Fibroblast of villous mesenchyme (primary cell): ENCODE data around the gene CATSPERD. TPM values are rescaled to one million over a fixed set of nuclear protein-coding genes. Genes with fewer than 3 reads are reported as not detected.

Source experiments
- DNase-seq: peaks from one replicate; pipeline ENCODE4 v3.0.0-alpha.2; 2010; ENCODE audit warnings: low read depth
- H3K4me3 ChIP-seq: 2 replicates; pipeline ENCODE4 v1.5.1; 2011; ENCODE audit warnings: low read depth, mild to moderate bottlenecking, low read length
- total RNA-seq: library from RNA; depleted of rRNA; stranded (reverse); fragments of >200 nt; gene quantifications from 2 replicates; pipeline ENCODE4 v1.2.3, GENCODE V29; 2012
- TF ChIP-seq, protein P1 (sequence below): IDR thresholded peaks from 2 replicates; pipeline ENCODE4 v1.5.1; 2012; ENCODE audit warnings: low read depth, mild to moderate bottlenecking, low read length; ENCODE audit not compliant: insufficient read depth

The CATSPERD gene
- total RNA-seq, 1 donor = not detected

GRCh38 chr19:5691822-5692722, 28.4 kb upstream of the CATSPERD start:
- H3K4me3 ChIP-seq = peak overlapping the region; percentile 93
- peak; percentile 15 for DNase-seq
- TF ChIP-seq, protein P1, sequence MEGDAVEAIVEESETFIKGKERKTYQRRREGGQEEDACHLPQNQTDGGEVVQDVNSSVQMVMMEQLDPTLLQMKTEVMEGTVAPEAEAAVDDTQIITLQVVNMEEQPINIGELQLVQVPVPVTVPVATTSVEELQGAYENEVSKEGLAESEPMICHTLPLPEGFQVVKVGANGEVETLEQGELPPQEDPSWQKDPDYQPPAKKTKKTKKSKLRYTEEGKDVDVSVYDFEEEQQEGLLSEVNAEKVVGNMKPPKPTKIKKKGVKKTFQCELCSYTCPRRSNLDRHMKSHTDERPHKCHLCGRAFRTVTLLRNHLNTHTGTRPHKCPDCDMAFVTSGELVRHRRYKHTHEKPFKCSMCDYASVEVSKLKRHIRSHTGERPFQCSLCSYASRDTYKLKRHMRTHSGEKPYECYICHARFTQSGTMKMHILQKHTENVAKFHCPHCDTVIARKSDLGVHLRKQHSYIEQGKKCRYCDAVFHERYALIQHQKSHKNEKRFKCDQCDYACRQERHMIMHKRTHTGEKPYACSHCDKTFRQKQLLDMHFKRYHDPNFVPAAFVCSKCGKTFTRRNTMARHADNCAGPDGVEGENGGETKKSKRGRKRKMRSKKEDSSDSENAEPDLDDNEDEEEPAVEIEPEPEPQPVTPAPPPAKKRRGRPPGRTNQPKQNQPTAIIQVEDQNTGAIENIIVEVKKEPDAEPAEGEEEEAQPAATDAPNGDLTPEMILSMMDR = no peak

DNA sequence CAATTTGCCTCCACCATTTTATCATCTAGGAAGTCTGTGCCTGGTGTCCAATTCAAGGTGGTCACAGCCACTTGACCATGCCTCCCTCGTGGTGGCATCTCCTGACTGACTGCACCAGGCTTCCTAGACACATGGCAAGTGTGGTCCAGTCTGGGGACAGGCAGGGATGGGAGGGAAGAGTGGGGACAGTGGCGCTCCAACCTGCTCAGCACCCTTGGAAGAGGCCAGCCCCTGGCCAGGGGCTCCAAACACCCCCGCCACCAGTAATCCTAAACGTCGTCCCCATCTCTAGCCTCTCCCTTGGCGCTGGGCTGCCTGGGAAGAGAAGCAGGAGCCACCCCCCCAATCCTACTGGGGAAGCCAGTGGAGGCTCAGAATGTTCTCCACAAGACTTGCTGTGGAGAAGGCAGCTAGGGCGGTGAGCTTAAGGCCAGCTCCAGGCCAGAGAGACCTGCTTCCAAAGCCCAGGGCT, 27.7 kb upstream of the CATSPERD start:
- DNase-seq = no peak
- TF ChIP-seq, protein P1 = no peak
- no peak overlapping the region for H3K4me3 ChIP-seq

GRCh38 chr19:5693195-5694166, 27.0 kb upstream of the CATSPERD start:
- DNase-seq = no peak
- TF ChIP-seq, protein P1 = no peak
- no peak overlapping the region for H3K4me3 ChIP-seq

- H3K4me3 ChIP-seq = no peak overlapping the region
- TF ChIP-seq, protein P1 = no peak
- no peak for DNase-seq
These were observed 26.1 kb upstream of the CATSPERD start for GRCh38 chr19:5694167-5694955.

GRCh38 chr19:5694956-5695648, 25.3 kb upstream of the CATSPERD start:
- no peak for DNase-seq
- H3K4me3 ChIP-seq = no peak overlapping the region
- TF ChIP-seq, protein P1 = no peak
